Endothelial cell of umbilical vein (primary cell): Measurements from ENCODE around the gene CCDC194. TPM values are rescaled to one million over a fixed set of nuclear protein-coding genes. Genes with fewer than 3 reads are reported as not detected.

Experiments
- BruUV-seq: library from RNA; stranded (reverse); fragments of 400-500 nt; replicated peaks from 2 replicates; lab custom pipeline; 2021; lab: Mats Ljungman, UMichigan
- CTCF ChIA-PET: fragments of 300-600, 350-600 bp; sonication (Branson Sonifier 250); formaldehyde crosslinking; loops from one replicate; lab custom pipeline; 2021; ENCODE audit warnings: antibody characterized with exemption, inconsistent platforms; lab: Charles Lee
- POLR2A ChIA-PET: fragments of 300-600, 350-600 bp; sonication (Branson Sonifier 250); formaldehyde crosslinking; loops from one replicate; lab custom pipeline; 2021; ENCODE audit warnings: antibody characterized with exemption, inconsistent platforms; lab: Charles Lee
- DNase-seq: peaks from one replicate; pipeline ENCODE4 v3.0.0-alpha.2; 2011; ENCODE audit warnings: low read depth, low spot score
- FAIRE-seq: peaks from 2 replicates; lab custom pipeline; 2011; peaks lifted over from hg19 to GRCh38; lab: Jason Lieb, UNC
- H2AFZ ChIP-seq: 2 replicates; pipeline ENCODE4 v1.6.0; 2012; ENCODE audit warnings: low read depth, low read length, control low read depth, inconsistent platforms
- H3K27ac ChIP-seq: 2 replicates; pipeline ENCODE4 v1.5.1; 2011; ENCODE audit warnings: low read depth, mild to moderate bottlenecking, control low read depth, low read length, moderate library complexity; ENCODE audit not compliant: insufficient read depth
- H3K27me3 ChIP-seq, 2 experiments: 2 replicates each; pipeline versions ENCODE4 v1.6.0 to v1.6.1; 2011; ENCODE audit warnings: low read length in 2 of 2, mixed read lengths in 1 of 2; ENCODE audit not compliant: control insufficient read depth in 2 of 2, insufficient read depth in 2 of 2
- H3K36me3 ChIP-seq, 2 experiments: 2 replicates in 1 of 2; 3 replicates in 1 of 2; pipeline ENCODE4 v1.5.1; 2011; ENCODE audit warnings: low read length in 2 of 2, mild to moderate bottlenecking in 1 of 2, moderate library complexity in 1 of 2; ENCODE audit not compliant: control insufficient read depth in 2 of 2, insufficient read depth in 2 of 2; ENCODE audit errors: extremely low read depth in 1 of 2
- H3K4me1 ChIP-seq: 3 replicates; pipeline ENCODE4 v1.5.1; 2011; ENCODE audit warnings: mild to moderate bottlenecking, low read length; ENCODE audit not compliant: control insufficient read depth, insufficient read depth; ENCODE audit errors: extremely low read depth
- H3K4me2 ChIP-seq: 2 replicates; pipeline ENCODE4 v1.6.1; 2011; ENCODE audit warnings: low read length, control low read depth, mixed read lengths; ENCODE audit not compliant: insufficient read depth
- H3K4me3 ChIP-seq, 3 experiments: fragments of 200-600 bp in 1 of 3; sonication (generic), shearing (Covaris generic) in 1 of 3; replicated peaks in 1 of 3; 2 replicates each; pipeline ENCODE4 v1.5.1; 2011 to 2016; ENCODE audit warnings: control low read depth in 3 of 3, low read length in 3 of 3, mild to moderate bottlenecking in 2 of 3, inconsistent platforms in 1 of 3, low read depth in 1 of 3, moderate library complexity in 1 of 3; ENCODE audit not compliant: insufficient read depth in 1 of 3
- H3K79me2 ChIP-seq: 2 replicates; pipeline ENCODE4 v1.6.0; 2012; ENCODE audit warnings: low read length, inconsistent platforms; ENCODE audit not compliant: control insufficient read depth, insufficient read depth
- H3K9ac ChIP-seq: replicated peaks from 2 replicates; pipeline ENCODE3; 2011; ENCODE audit warnings: low read length, control low read depth; ENCODE audit not compliant: insufficient read depth; ENCODE audit errors: extremely low read depth
- H3K9me1 ChIP-seq: replicated peaks from 3 replicates; pipeline ENCODE4 v1.6.0; 2011; ENCODE audit warnings: mild to moderate bottlenecking, low read length; ENCODE audit not compliant: control insufficient read depth, insufficient read depth; ENCODE audit errors: extremely low read depth
- H3K9me3 ChIP-seq: replicated peaks from 2 replicates; pipeline ENCODE4 v1.5.1; 2012; ENCODE audit warnings: low read length, inconsistent platforms; ENCODE audit not compliant: control insufficient read depth, insufficient read depth
- H4K20me1 ChIP-seq: replicated peaks from 2 replicates; pipeline ENCODE3; 2011; ENCODE audit warnings: mild to moderate bottlenecking, low read length; ENCODE audit not compliant: control insufficient read depth, insufficient read depth; ENCODE audit errors: extremely low read depth
- CTCF ChIP-seq, 2 donors: IDR thresholded peaks; 1 replicate in 1 of 2; 2 replicates in 1 of 2; pipeline ENCODE4 v1.5.1; 2011; ENCODE audit warnings: low read length in 2 of 2, mild to moderate bottlenecking in 2 of 2, moderate library complexity in 2 of 2, control low read depth in 1 of 2, inconsistent platforms in 1 of 2, low read depth in 1 of 2; ENCODE audit not compliant: insufficient read depth in 1 of 2; ENCODE audit errors: extremely low read depth in 1 of 2
- EZH2 ChIP-seq: IDR thresholded peaks from 2 replicates; pipeline ENCODE4 v1.6.1; 2012; ENCODE audit warnings: borderline replicate concordance, low read depth, mild to moderate bottlenecking, moderate library complexity, low read length, inconsistent platforms; ENCODE audit not compliant: severe bottlenecking
- FOS ChIP-seq: IDR thresholded peaks from 2 replicates; pipeline ENCODE4 v1.6.1; 2011; ENCODE audit warnings: mild to moderate bottlenecking, low read length, moderate library complexity, borderline replicate concordance; ENCODE audit not compliant: insufficient read depth
- GATA2 ChIP-seq: IDR thresholded peaks from 2 replicates; pipeline ENCODE4 v1.7.0; 2011; ENCODE audit warnings: low read depth, mild to moderate bottlenecking, moderate library complexity, mixed read lengths, low read length; ENCODE audit not compliant: insufficient read length, insufficient read depth
- JUN ChIP-seq: IDR thresholded peaks from 2 replicates; pipeline ENCODE4 v1.6.1; 2011; ENCODE audit warnings: borderline replicate concordance, low read depth; ENCODE audit not compliant: insufficient read length, insufficient read depth
- MAX ChIP-seq: IDR thresholded peaks from 2 replicates; pipeline ENCODE4 v1.6.1; 2011; ENCODE audit not compliant: insufficient read depth, insufficient read length
- MYC ChIP-seq: IDR thresholded peaks from one replicate; pipeline ENCODE4 v1.6.1; 2011; ENCODE audit warnings: mild to moderate bottlenecking, low read depth, low read length
- POLR2A ChIP-seq: IDR thresholded peaks from 2 replicates; pipeline ENCODE4 v1.6.1; 2012; ENCODE audit warnings: low read depth, mild to moderate bottlenecking, control low read depth, low read length
- POLR2AphosphoS5 ChIP-seq: IDR thresholded peaks from 2 replicates; pipeline ENCODE4 v1.6.1; 2012; ENCODE audit warnings: low read depth, mild to moderate bottlenecking, control low read depth, low read length, moderate library complexity; ENCODE audit not compliant: insufficient read depth
- dilution Hi-C: fragments of 300-500 bp; cut with MboI; formaldehyde crosslinking; loops from one replicate; pipeline ENCODE4 v1.15.0; 2019; ENCODE audit warnings: low sequenced_read_pairs; ENCODE audit not compliant: extremely low pct_ligation_motif_present
- intact Hi-C: fragments of 100-400 bp; cut with micrococcal nuclease; formaldehyde crosslinking; loops from one replicate; pipeline ENCODE4 v1.10.0; 2022
- polyA plus RNA-seq, 4 experiments: library from polyadenylated mRNA; depleted of rRNA in 3 of 4; stranded (reverse) in 3 of 4; unstranded in 1 of 4; fragments of >200 nt; gene quantifications; 2 replicates each; pipeline versions ENCODE4 v1.2.1 to v1.2.3, GENCODE V29; 2011 to 2012; ENCODE audit warnings: missing spikeins in 1 of 4
- total RNA-seq: library from RNA; stranded (reverse); gene quantifications from 2 replicates; pipeline ENCODE4 v1.2.3, GENCODE V29; 2021

CCDC194 gene
- total and polyA plus RNA-seq, 2 donors (not counting 3 experiments of a cell fraction or from before 2014, with no cell fraction given), result 0.12 TPM; not detected in 1

GRCh38 chr19:17394891-17395415, 957 bp upstream of the CCDC194 start:
- Histone ChIP-seq H3K9me3 (no peaks in the 10 kb centered on the region), H3K4me2 (no peak overlapping the region), H3K4me1 (peaks cover 16% of the 10 kb centered on the region), H3K79me2 (no peaks in the 10 kb centered on the region), H3K9ac (no peak overlapping the region), H3K9me1 (no peaks in the 10 kb centered on the region), H3K27me3 (peaks cover 2 to 3% of the 10 kb centered on the region in 2 experiments), H3K4me3 (no peak overlapping the region), H4K20me1 (no peaks in the 10 kb centered on the region), H2AFZ (peak overlapping the region; percentile 69), H3K27ac (no peak overlapping the region), H3K36me3 (no peaks in the 10 kb centered on the region)
- dilution Hi-C loops (no loop called here), intact Hi-C loops (loop anchor here (1.0 kb wide), 2 partner anchors 25 to 71 kb away; partner anchors contain the start of gene MVB12A)
- peak; percentile 55 for DNase-seq
- FAIRE-seq, result peak; percentile 68
- TF ChIP-seq POLR2A (peak; percentile 55), CTCF (IDR thresholded peaks at IDR 0.05; ENCODE audit: extremely low read depth in 1 of 2, insufficient read depth in 1 of 2, low read depth in 1 of 2, low read length in 2 of 2) (peak; percentile 62 to 82), JUN (no peak), POLR2AphosphoS5 (peak; percentile 67)
- BruUV-seq, result no TSS peak
- ChIA-PET POLR2A (interaction anchor here (0.5 kb wide), 1 partner anchor 9 kb away, joined by 3 read pairs; no protein-coding TSS in a partner anchor), CTCF (interaction anchor here (0.6 to 2.6 kb wide), 8 partner anchors 25 to 372 kb away, joined by 3 to 12 read pairs (median 4); partner anchors contain the start of gene MVB12A)

GRCh38 chr19:17393002-17393401, 994 bp downstream of the CCDC194 start:
- CTCF ChIA-PET, result interaction anchor here (1.4 kb wide), 1 partner anchor 11 kb away, joined by 4 read pairs; no protein-coding TSS in a partner anchor
- H4K20me1 ChIP-seq, result no peaks in the 10 kb centered on the region
- BruUV-seq, result no TSS peak
- FAIRE-seq, result no peak
- no peak overlapping the region for H3K9ac ChIP-seq
- dilution Hi-C loops (no loop called here), intact Hi-C loops (no loop called here)
- no peaks in the 10 kb centered on the region for H3K36me3 ChIP-seq
- no peaks in the 10 kb centered on the region for H3K79me2 ChIP-seq
- TF ChIP-seq MAX (no peak), CTCF (IDR thresholded peaks at IDR 0.05; ENCODE audit: extremely low read depth in 1 of 2, insufficient read depth in 1 of 2, low read depth in 1 of 2, low read length in 2 of 2) (no peak), GATA2 (no peak), MYC (no peak), FOS (no peak), POLR2AphosphoS5 (no peak), POLR2A (no peak), EZH2 (no peak), JUN (no peak)
- H3K27me3 ChIP-seq, result peaks cover 6% of the 10 kb centered on the region in 2 experiments
- no peak overlapping the region for H3K4me2 ChIP-seq
- H3K9me1 ChIP-seq, result no peaks in the 10 kb centered on the region
- H3K27ac ChIP-seq, result no peak overlapping the region
- no peak for DNase-seq
- H3K9me3 ChIP-seq, result no peaks in the 10 kb centered on the region
- POLR2A ChIA-PET, result no interaction called here
- H2AFZ ChIP-seq, result no peak overlapping the region
- no peak overlapping the region for H3K4me3 ChIP-seq
- H3K4me1 ChIP-seq, result peaks cover 16% of the 10 kb centered on the region
